Germinal center (tissue), 1 donor: ENCODE results near the gene C3orf80.
"Not testable (repeated sequence)": the region's sequence is repeated elsewhere in the genome, so short reads cannot be mapped to it uniquely, and the experiment has no call there.

Experiments used
- DNase-seq: peaks from one replicate; pipeline ENCODE4 v3.0.0; 2012; ENCODE audit warnings: mixed read lengths, low spot score

C3orf80 gene

DNA sequence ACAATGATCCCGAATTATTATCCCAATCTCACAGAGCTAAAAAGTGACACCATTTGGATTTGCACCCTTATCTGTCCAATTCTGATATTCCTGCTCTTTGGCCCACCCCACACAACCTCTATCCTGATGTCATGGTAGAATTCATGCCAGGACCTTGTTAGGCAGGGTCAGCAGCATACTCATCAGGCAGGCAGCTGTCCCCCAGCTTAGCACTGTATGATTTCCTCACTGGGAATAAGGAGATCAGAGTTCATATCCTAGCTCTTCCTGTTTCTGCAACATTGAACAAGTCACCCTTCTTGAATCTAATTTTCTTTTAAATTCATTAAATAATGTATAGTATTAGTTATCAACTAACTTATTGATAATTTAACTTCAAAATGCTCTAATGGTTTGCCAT is 12.0 kb upstream of the C3orf80 start:
- DNase-seq, result no peak

DNA sequence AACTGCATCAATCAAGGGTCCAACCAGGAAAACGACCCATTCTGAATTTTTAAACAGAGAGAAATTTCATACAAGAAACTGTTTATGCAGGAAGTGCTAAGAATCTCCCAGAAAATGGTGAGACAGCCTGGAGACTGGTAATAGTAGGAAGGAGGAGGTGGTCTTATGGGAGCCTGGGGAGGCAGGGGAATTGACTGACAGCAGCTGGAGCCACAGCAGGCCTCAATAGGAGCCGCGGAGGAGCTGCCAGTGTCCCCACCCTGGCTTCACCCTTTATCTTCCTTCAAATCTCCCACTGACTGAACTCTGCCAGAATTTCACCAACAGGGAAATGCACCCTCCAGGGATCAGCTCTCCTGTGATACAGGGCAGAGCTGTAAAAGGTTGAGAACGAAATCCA is 7.5 kb upstream of the C3orf80 start:
- no peak for DNase-seq

DNA sequence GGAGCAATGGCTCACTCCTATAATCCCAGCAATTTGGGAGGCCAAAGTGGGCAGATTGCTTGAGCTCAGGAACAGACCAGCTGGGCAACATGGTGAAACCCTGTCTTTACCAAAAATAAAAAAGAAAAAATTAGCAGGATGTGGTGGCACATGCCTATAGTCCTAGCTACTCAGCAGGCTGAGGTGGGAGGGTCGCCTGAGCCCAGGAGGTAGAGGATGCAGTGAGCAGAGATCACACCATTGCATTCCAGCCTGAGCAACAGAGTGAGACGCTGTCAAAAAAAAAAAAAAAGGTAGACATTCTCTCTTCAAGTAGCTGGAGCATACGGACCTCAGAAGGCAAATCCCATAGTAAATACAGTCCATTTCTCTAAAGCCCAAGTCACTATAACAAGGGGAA is 7.1 kb upstream of the C3orf80 start:
- DNase-seq, result no peak

DNA sequence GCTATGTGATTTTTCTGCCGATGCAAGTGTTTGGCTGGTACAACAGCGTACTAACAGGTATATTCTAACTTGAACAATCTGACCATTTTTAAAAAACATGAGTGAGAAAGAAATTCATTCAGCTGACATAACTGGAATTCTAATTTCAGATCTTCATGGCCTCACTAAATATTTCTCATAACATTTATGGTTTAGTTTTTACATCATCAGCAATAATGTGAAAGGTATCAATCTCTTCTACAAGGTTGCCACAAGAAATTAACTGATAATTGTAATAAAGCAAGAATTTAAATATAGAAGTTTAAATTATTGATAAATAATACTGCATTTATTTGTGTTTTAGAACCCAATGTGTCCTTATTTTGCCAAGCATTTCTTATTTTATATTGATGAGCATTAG is 5.2 kb upstream of the C3orf80 start:
- no peak for DNase-seq

DNA sequence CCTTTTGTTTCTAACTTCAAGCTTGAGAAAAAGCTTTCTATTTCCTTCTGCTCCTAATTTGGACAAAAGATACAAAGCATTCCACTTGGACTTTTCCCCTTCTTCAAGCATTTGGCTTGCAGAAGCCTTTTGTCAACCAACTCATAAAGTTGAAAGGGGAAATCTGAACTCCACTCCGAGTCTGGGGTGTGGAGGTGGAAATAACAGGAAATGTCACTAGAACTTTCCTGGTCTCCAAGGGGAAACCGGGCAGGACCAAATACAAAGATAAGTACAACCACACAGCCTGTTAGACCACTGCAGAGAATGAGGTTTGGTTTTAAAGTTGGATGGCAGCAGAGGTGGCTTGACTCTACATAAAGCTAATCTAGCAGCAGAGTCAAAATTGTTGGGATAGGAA is 4.2 kb upstream of the C3orf80 start:
- DNase-seq, result no peak

DNA sequence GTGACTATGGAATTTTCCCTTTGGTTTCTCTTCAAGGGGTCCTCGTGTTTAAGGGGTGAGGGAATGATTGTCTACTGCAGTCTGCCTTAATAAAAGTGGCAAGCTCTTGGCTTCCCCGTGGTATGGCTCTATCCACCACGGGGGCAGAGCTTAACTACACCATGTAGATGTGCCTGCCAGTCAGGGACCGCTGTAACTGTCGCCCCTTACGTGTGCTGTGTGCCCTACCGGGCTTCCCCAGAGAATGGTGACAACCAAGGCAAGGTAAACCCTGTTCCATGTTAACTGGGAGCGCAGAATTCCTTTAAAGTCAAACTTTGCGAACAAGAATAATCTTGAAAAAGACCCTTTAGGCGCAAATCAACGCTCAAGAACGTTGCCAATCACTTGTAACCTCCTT is 966 bp upstream of the C3orf80 start:
- peak; percentile 10 for DNase-seq

DNA sequence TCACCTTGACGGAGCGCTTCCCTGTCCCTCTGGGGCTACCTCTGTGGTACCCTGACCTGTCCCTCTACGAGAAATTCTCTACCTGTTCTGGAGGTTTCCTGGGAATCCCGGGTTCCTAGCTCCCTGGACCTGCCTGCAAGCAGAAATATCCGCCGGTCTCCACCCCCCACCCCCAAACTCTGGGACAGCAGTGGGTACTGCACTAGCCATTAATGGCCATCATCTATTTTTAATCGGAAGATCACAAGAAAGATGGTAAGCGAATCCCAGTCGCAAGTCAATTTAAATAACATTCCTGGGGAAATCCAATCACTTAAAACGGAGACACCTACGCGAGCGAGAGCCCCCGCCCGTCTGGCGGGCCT is 429 bp upstream of the C3orf80 start:
- DNase-seq, result no peak

DNA sequence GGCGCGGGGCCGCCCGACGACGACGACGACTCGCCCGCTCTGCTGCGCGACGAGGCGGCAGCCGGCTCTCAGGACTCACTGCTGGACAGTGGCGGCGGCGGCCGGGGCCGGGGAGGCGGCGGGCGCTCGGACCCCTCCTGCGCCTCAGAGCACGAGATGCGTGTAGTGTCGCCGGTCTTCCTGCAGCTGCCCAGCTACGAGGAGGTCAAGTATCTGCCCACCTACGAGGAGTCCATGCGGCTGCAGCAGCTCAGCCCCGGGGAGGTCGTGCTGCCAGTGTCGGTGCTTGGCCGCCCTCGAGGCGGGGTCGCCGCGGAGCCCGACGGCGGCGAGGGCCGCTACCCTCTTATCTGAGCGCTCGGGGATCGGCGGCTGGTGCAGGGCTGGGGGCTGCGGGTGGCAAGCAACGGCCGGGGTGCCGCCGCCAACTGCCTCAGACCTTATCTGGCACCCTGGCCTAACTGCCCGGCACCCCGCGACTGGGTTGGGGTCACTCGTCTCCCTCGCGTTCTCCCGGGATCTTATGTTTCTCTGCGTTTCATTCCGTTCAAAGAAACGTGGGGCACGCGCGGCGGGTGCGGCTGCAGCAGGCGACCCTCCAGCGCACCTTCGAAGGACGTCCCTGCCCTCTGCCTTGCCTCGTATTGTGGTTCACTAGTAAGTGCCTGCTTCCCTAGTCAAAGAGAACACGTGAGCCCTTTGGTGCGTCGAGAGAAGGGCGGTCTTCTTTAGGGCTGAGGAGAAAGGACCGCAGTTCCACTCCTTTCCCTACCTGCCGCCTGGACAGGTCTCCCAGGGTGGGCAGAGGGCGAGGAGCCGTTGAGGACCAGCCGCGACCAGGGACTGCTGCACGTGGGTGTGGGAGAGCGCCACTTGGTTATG is 1.0 kb downstream of the C3orf80 start:
- DNase-seq, result peak; percentile 5

DNA sequence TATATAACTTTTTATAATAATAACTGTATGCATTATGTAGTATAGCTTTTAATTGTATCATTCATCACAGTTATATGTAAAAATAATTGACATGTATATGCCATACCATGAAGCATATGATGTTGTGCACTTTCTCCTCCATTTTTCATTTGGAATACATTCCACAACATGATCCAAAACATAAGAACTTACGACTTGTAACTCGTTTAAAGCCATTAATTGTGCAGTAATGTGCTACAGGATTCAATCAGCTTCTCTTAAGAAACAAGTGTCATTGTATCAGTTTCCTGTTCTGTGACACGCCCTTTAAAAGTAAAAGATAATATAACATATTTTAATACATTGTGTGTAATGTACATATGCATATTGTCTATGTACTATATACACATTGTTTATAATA is 2.2 kb downstream of the C3orf80 start:
- DNase-seq, result no peak

DNA sequence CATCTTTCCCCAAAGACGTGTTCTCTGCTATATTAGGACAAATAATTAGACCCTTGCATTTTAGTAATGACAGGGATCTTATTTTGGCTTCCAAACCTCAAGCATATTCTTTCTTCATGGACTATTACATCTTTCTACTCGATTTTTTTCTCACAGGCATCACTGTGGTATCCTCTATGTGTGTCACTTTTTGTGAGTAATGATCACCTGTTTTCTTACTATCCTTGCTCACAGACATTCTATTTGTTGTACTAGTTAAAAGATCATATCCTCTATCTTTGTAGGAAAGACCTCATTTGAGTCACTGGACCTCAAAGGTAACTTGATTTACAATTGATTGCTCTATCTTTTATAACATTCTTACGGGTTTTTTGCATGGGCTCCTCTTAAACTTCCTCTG is 6.8 kb downstream of the C3orf80 start:
- no peak for DNase-seq

DNA sequence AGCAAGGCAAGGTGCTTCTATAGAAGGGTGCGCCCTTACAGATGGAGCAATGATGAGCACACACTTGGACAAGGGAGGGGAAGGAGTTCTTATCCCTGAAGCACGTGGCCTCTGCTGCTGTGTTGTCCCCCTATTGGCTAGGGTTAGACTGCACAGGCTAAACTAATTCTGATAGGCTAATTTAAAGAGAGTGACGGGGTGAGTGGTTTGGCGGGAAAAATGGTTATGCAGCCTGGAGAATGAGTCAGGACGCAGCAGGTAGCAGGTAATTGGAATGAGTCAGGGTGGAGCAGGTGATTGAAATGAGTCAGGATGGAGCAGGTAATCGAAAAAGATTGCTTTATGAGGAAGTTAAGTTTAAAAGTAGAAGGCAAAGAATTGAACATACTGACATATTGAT is 15.5 kb downstream of the C3orf80 start:
- not testable (repeated sequence) for DNase-seq

DNA sequence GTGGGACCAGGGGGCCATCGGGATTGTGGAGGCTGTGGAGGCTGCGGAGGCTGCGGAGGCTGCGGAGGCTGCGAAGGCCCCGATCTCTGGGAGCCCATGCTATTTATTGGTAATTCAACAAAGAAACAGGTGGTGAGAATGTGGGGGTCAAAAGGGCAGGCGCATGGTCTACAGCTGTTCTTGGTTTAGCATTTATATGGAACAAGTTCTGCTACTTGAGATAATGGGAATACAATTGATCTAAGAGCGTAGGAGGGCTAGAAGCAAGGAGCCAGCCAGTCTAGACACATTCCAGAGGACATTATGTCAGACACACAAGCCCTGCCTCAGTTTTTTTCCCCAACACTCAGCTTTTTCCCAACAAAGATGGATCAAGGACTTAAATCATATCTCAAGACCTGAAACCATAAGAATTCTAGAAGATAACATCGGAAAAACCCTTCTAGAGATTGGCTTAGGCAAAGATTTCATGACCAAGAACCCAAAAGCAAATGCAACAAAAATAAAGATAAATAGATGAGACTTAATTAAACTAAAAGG is 20.1 kb downstream of the C3orf80 start:
- no peak for DNase-seq

DNA sequence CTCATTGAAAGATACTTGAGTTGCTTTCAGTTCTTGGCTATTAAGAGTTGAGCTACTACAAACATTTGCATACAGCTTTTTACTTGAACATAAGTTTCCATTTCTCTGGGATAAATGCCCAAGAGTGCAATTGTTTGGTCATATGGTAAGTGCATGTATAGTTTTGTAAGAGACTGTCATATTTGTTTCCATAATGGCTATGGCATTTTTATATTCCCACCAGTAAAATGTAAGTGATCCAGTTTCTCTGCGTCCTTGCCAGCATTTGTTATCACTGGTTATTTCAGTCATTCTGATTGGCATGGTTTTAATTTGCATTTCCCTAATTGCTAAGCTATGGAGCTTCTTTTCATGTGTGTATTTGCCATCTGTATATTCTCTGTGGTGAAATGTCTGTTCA is 22.5 kb downstream of the C3orf80 start:
- no peak for DNase-seq

DNA sequence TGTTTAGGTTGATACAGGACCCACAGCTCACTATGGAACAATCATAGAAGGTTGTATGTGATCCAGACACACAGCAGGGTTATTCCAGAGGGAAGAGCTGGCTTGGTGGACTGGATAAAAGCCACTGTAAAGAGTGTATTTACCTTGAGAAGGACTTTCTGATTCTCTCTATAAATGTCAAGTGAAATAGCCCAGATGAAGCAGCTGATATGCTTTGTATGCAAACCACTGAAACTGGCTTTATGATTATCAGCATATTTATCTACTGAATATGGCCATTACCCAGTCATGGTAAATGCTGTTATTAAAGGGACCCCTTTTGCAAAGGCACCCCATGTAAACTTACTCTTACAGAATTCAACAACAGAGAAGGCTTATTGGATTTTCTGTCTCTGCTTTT is 28.1 kb downstream of the C3orf80 start:
- no peak for DNase-seq

DNA sequence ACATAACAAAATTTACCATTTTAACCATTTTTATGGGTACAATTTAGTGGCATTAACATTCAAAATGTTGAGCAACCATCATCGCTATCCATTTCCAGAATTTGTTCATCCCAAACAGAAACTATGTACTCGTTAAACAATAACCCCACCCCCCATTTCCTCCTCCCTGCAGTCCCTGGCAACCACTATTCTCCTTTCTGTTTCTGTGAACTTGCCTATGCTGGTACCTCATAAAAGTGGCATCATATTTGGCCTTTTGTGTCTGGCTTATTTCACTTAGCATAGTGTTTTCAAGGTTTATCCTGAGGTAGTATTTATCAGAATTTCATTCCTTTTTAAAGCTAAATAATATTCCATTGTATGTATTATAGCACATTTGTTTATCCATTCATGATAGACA is 32.4 kb downstream of the C3orf80 start:
- no peak for DNase-seq

DNA sequence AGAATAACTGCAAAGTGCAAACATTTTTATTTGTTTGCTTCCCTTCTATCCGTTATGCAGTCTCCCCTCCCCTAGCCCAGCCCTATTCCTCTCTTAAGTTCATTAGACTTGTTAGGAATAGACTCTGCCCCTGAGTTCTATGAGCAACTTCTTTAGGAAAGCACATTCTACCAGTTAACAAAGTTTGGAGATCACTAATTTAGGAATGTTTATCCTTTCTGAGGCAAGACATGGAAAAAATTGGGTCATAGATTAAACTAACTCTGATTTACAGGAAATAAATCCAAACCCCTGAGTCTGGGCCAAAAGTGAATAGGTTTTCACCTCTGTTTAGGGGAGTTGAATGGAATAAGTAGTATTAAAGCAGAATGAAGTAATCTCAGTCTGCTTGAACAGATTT is 34.4 kb downstream of the C3orf80 start:
- DNase-seq, result no peak

DNA sequence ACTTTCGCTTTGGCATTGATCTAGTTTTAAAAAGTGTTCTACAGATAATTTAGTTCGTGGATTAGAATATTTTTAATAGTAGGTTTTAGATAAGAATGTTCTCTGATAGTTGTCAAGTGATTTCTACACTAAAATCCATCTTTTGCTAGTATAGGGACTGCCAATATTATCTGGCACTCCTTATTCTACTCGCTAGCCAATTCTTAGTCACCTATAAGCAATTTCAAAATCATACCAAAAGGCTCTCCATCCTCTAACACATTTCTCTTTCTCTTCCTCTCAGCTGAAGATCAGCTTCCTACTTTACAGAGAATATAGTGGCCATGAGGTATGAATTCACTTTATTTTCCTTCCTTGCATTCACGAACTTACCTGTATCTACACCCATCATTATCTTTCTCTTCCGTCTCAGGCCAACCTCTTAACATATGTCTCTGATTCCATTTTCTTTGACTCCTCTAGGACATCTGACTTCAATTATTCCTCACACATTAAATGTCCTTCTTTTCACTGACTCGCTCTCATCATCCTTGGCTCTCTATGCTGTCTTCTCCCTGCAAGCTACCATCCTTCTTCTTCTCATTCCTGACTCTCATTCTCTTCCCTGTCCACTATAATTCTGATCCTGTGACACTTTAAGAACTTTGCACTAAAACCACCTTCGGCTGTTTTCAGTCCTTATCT is 35.5 kb downstream of the C3orf80 start:
- no peak for DNase-seq

DNA sequence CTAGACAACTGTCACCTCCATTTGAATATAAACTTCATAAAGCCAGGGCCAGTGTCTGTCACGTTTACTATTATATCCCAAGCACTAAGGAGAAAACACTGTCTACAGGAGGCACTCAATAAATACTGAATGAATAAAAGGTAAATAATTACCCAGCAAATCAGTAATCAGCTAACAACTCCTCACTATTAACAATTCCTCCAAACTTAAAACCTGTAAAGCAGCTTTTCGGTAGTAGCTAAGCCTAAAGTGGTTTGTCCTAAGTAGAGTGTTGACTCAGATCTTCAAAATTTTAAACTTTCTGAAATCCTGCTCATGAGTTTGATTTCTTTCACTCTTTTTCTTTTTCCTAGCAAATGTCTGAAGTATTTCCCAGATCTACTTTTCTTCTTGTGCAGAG is 39.9 kb downstream of the C3orf80 start:
- DNase-seq, result no peak
